Ishikawa (cell line): Measurements from ENCODE around the gene TMEM184B.

Experiments
- CEBPB ChIP-seq: IDR thresholded peaks from 2 replicates; pipeline ENCODE4 v1.6.1; 2012
- EGR1 ChIP-seq: IDR thresholded peaks from 2 replicates; pipeline ENCODE4 v1.6.1; 2012
- EP300 ChIP-seq: IDR thresholded peaks from 2 replicates; pipeline ENCODE4 v1.6.1; 2012; ENCODE audit warnings: borderline replicate concordance
- TAF1 ChIP-seq: IDR thresholded peaks from 2 replicates; pipeline ENCODE4 v1.6.1; 2012; ENCODE audit warnings: low read depth, mild to moderate bottlenecking
- YY1 ChIP-seq: IDR thresholded peaks from 2 replicates; pipeline ENCODE4 v1.6.1; 2012; ENCODE audit warnings: low read depth
- TF ChIP-seq, protein P1 (sequence below): IDR thresholded peaks from 2 replicates; pipeline ENCODE4 v1.6.1; 2012

DNA sequence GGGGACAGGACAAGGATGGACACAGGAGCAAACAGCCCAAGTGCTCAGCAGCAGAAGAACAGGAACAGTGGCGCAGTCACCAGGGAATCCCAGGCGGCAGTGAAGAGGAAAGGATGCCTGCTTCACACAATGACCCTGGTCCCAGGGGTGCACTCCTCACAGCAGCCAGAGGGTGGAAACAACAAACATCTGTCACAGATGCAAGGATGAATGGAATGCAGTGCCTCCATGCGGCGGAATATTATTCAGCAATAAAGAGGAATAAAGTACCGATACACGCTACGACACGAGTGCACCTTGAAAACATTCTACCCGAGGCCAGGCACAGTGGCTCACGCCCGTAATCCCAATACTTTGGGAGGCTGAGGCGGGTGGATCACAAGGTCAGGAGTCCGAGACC lies 31.7 kb upstream of the TMEM184B start:
- TF ChIP-seq, protein P1, sequence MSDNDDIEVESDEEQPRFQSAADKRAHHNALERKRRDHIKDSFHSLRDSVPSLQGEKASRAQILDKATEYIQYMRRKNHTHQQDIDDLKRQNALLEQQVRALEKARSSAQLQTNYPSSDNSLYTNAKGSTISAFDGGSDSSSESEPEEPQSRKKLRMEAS = no peak
- TF ChIP-seq EGR1 = no peak
- TF ChIP-seq YY1 = no peak
- TF ChIP-seq EP300 = no peak
- no peak for TF ChIP-seq CEBPB
- TF ChIP-seq TAF1 = no peak
